LHCN-M2 (cell line): ENCODE data around the gene UBASH3B. TPM values are rescaled to one million over a fixed set of nuclear protein-coding genes. Genes with fewer than 3 reads are reported as not detected.
"Not testable (repeated sequence)": the region's sequence is repeated elsewhere in the genome, so short reads cannot be mapped to it uniquely, and the experiment has no call there.

Source experiments
- DNase-seq: peaks from one replicate; pipeline ENCODE4 v3.0.0-alpha.2; 2012; ENCODE audit warnings: low read depth
- total RNA-seq: library from RNA; depleted of rRNA; stranded (reverse); fragments of >200 nt; gene quantifications from 2 replicates; pipeline ENCODE4 v1.2.3, GENCODE V29; 2014; rRNA removed

The UBASH3B gene
- total RNA-seq, 1 experiment from 2014 or later: 8.0 TPM

- no peak for DNase-seq
Observed at GRCh38 chr11:122843281-122844141, 188.0 kb downstream of the UBASH3B start.

- DNase-seq: no peak
Observed at GRCh38 chr11:122847466-122847865, 191.9 kb downstream of the UBASH3B start.

GRCh38 chr11:122848186-122848585, 192.7 kb downstream of the UBASH3B start:
- DNase-seq: no peak

GRCh38 chr11:122850076-122850631, 194.6 kb downstream of the UBASH3B start:
- peak; percentile 21 for DNase-seq

- DNase-seq: no peak
Observed at GRCh38 chr11:122851366-122851966, 195.9 kb downstream of the UBASH3B start.

- DNase-seq: peak; percentile 36
Observed at GRCh38 chr11:122852074-122852795, 196.7 kb downstream of the UBASH3B start.

GRCh38 chr11:122852796-122853160, 197.3 kb downstream of the UBASH3B start:
- DNase-seq: no peak

GRCh38 chr11:122853261-122853660, 197.7 kb downstream of the UBASH3B start:
- DNase-seq: no peak

- DNase-seq: peak; percentile 73
Observed at GRCh38 chr11:122853971-122854446, 198.5 kb downstream of the UBASH3B start.

GRCh38 chr11:122861631-122862030, 206.1 kb downstream of the UBASH3B start:
- no peak for DNase-seq

- DNase-seq: no peak
Observed at GRCh38 chr11:122862091-122862490, 206.6 kb downstream of the UBASH3B start.

GRCh38 chr11:122863154-122863553, 207.6 kb downstream of the UBASH3B start:
- DNase-seq: not testable (repeated sequence)

- peak; percentile 34 for DNase-seq
Observed at GRCh38 chr11:122863704-122864326, 208.3 kb downstream of the UBASH3B start.

Other genes with a start within 250 kb of the UBASH3B start
- not detected in 2 replicates for gene CRTAM, start 182.8 kb downstream of the UBASH3B start, total RNA-seq
- 0.38 and 0.52 TPM in 2 replicates for gene JHY, start 227.0 kb downstream of the UBASH3B start, total RNA-seq